Tibial nerve (tissue), 4 donors: Measurements from ENCODE around the gene PSORS1C2. TPM values are rescaled to one million over a fixed set of nuclear protein-coding genes. Genes with fewer than 3 reads are reported as not detected.

Experiments used
- DNase-seq, 2 donors: peaks; one replicate each; pipeline ENCODE4 v3.0.0-alpha.2; 2019; ENCODE audit warnings: low spot score in 2 of 2
- H3K27ac ChIP-seq, 4 donors: fragments of 200-600 bp; sonication (generic) in 3 of 4; one replicate each; pipeline ENCODE4 v1.5.1; 2017 to 2019; ENCODE audit warnings: mild to moderate bottlenecking in 1 of 4
- H3K27me3 ChIP-seq, 2 donors: fragments of 200-600 bp; sonication (generic) in 1 of 2; one replicate each; pipeline versions ENCODE4 v1.5.1 to v1.6.0; 2017 to 2019
- H3K36me3 ChIP-seq, 3 donors: fragments of 200-600 bp; sonication (generic); one replicate each; pipeline ENCODE4 v1.5.1; 2018 to 2019
- H3K4me1 ChIP-seq, 4 donors: fragments of 200-600 bp; sonication (generic) in 3 of 4; one replicate each; pipeline ENCODE4 v1.5.1; 2017 to 2019
- H3K4me3 ChIP-seq, 4 donors: fragments of 200-600 bp; sonication (generic) in 3 of 4; one replicate each; pipeline ENCODE4 v1.5.1; 2017 to 2019; ENCODE audit warnings: mild to moderate bottlenecking in 1 of 4, moderate library complexity in 1 of 4
- H3K9me3 ChIP-seq, 4 donors: fragments of 200-600 bp; sonication (generic) in 3 of 4; one replicate each; pipeline ENCODE4 v1.5.1; 2017 to 2019
- CTCF ChIP-seq, 5 experiments: fragments of 200-600 bp in 3 of 5; fragments of 450-650 bp in 2 of 5; sonication (generic) in 3 of 5; IDR thresholded peaks; one replicate each; pipeline ENCODE4 v1.5.1; 2016 to 2019; ENCODE audit warnings: antibody characterized with exemption in 5 of 5, mild to moderate bottlenecking in 3 of 5, moderate library complexity in 2 of 5
- EP300 ChIP-seq, 2 donors: sonication (generic); formaldehyde crosslinking; IDR thresholded peaks; one replicate each; pipeline ENCODE4 v1.6.1; 2017; ENCODE audit warnings: antibody characterized with exemption in 2 of 2, mild to moderate bottlenecking in 1 of 2
- POLR2A ChIP-seq, 2 donors: fragments of 450-650 bp; IDR thresholded peaks; one replicate each; pipeline ENCODE4 v1.6.1; 2017; ENCODE audit warnings: antibody characterized with exemption in 2 of 2, mild to moderate bottlenecking in 2 of 2, moderate library complexity in 2 of 2
- WGBS, 2 donors: methylation state at CpG; one replicate each; pipeline ENCODE4 v1.1.5; 2018; 5-methylcytosine and 5-hydroxymethylcytosine counted together
- small RNA-seq: library from RNA; depleted of rRNA; stranded (forward); fragments of <200 nt; gene quantifications from one replicate; pipeline ENCODE3, GENCODE V24; 2016
- total RNA-seq, 4 donors: library from RNA; depleted of rRNA; stranded (reverse); fragments of >200 nt; gene quantifications; one replicate each; pipeline ENCODE4 v1.1.0, GENCODE V29; 2016

PSORS1C2 gene
- total RNA-seq, 4 donors from 2014 or later = not detected

GRCh38 chr6:31090275-31090972, 48.4 kb downstream of the PSORS1C2 start:
- H3K27me3 ChIP-seq = no peaks in the 10 kb centered on the region
- H3K36me3 ChIP-seq = no peaks in the 10 kb centered on the region
- no peak overlapping the region for H3K27ac ChIP-seq
- TF ChIP-seq CTCF (IDR thresholded peaks at IDR 0.05) = no peak
- no peak for TF ChIP-seq POLR2A (IDR thresholded peaks at IDR 0.05)
- TF ChIP-seq EP300 (IDR thresholded peaks at IDR 0.05) = no peak
- DNase-seq = no peak
- H3K4me3 ChIP-seq = no peak overlapping the region
- WGBS, 2 donors = 88 to 92% methylated on average over 3 of the region's 3 CpGs
- no peaks in the 10 kb centered on the region for H3K9me3 ChIP-seq
- peaks cover 0 to 33% (median 3%) of the 10 kb centered on the region in 4 donors for H3K4me1 ChIP-seq

Small RNA genes within 50 kb of the gene (small RNA-seq; reads per million reads assigned to genes)
- gene POLR2LP1 = not detected

Other genes with a start within 250 kb of the PSORS1C2 start
- 10 to 100 TPM in 2 of 4 donors, 1 to 10 TPM in 2; 2.2 to 25.2 (median 10.1) TPM for gene GTF2H4, start 230.9 kb downstream of the PSORS1C2 start, total RNA-seq
- 10 to 100 TPM; 22.6 to 26.2 (median 24.7) TPM for gene VARS2, start 224.8 kb downstream of the PSORS1C2 start, total RNA-seq
- not detected for gene SFTA2, start 206.9 kb downstream of the PSORS1C2 start, total RNA-seq
- gene MUCL3, start 198.1 kb downstream of the PSORS1C2 start, total RNA-seq = under 1 TPM in 1 of 4 donors, not detected in 3; under 0.01 TPM
- not detected for gene MUC21, start 155.3 kb downstream of the PSORS1C2 start, total RNA-seq
- gene MUC22, start 128.6 kb downstream of the PSORS1C2 start, total RNA-seq = not detected
- not detected for gene C6orf15, start 26.5 kb downstream of the PSORS1C2 start, total RNA-seq
- gene PSORS1C1, start 24.3 kb downstream of the PSORS1C2 start, total RNA-seq = 1 to 10 TPM in 3 of 4 donors, under 1 TPM in 1; 0.42 to 8.5 (median 2.2) TPM
- gene CDSN, start 18.6 kb downstream of the PSORS1C2 start, total RNA-seq = not detected
- gene CCHCR1, start 18.7 kb upstream of the PSORS1C2 start, total RNA-seq = 10 to 100 TPM; 13.8 to 25.1 (median 18.7) TPM
- 1 to 10 TPM; 1.2 to 4.6 (median 4.0) TPM for gene TCF19, start 19.5 kb upstream of the PSORS1C2 start, total RNA-seq
- gene POU5F1, start 31.6 kb upstream of the PSORS1C2 start, total RNA-seq = 1 to 10 TPM in 2 of 4 donors, not detected in 2; 1.2 to 9.8 TPM
- 100 to 1,000 TPM; 148 to 482 (median 409) TPM for gene HLA-C, start 133.0 kb upstream of the PSORS1C2 start, total RNA-seq
- 100 to 1,000 TPM; 570 to 933 (median 787) TPM for gene HLA-B, start 218.1 kb upstream of the PSORS1C2 start, total RNA-seq